ENCODE measurements around the gene RFTN1.

DNA sequence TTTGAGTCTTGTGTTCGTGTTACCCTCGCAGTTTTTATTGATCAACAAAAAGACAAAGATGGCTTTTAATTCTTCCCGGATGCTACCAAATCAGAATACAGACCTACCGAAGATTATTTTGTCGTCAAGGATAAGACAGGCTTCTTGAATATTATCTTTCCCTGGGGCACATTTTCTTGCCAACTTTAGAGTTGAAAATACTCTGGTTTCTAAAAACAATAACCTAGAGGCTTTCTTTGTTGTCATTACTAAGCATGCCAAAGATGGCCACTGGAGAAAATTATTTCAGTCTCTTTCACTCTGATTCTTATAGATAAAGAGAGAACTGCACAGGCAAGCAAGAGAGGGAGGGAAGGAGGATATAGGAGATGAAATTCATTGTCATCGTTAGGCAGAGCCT lies 214.6 kb downstream of the RFTN1 start:
- TF ChIP-seq, protein P1, sequence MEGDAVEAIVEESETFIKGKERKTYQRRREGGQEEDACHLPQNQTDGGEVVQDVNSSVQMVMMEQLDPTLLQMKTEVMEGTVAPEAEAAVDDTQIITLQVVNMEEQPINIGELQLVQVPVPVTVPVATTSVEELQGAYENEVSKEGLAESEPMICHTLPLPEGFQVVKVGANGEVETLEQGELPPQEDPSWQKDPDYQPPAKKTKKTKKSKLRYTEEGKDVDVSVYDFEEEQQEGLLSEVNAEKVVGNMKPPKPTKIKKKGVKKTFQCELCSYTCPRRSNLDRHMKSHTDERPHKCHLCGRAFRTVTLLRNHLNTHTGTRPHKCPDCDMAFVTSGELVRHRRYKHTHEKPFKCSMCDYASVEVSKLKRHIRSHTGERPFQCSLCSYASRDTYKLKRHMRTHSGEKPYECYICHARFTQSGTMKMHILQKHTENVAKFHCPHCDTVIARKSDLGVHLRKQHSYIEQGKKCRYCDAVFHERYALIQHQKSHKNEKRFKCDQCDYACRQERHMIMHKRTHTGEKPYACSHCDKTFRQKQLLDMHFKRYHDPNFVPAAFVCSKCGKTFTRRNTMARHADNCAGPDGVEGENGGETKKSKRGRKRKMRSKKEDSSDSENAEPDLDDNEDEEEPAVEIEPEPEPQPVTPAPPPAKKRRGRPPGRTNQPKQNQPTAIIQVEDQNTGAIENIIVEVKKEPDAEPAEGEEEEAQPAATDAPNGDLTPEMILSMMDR (IDR thresholded peaks at IDR 0.05): no peak
- TF ChIP-seq POLR2A (IDR thresholded peaks at IDR 0.05): no peak

Measured in uterus (tissue), 2 donors.